BJ (cell line): Measurements from ENCODE around the gene RIPOR1. TPM values are rescaled to one million over a fixed set of nuclear protein-coding genes. Genes with fewer than 3 reads are reported as not detected.
"Not testable (repeated sequence)": the region's sequence is repeated elsewhere in the genome, so short reads cannot be mapped to it uniquely, and the experiment has no call there.

Experiments
- CTCF ChIA-PET: fragments of 350-600 bp; formaldehyde crosslinking; extraction: SDS; loops from one replicate; lab custom pipeline; 2021; ENCODE audit warnings: antibody characterized with exemption, inconsistent platforms; lab: Yijun Ruan, JAX
- POLR2A ChIA-PET: fragments of 300-600 bp; sonication (Branson Sonifier 250); formaldehyde crosslinking; extraction: SDS; loops from one replicate; lab custom pipeline; 2021; ENCODE audit warnings: antibody characterized with exemption; lab: Charles Lee
- DNase-seq: peaks from one replicate; pipeline ENCODE4 v3.0.0-alpha.2; 2011; ENCODE audit warnings: low read depth
- H3K27me3 ChIP-seq: 2 replicates; pipeline ENCODE4 v1.6.0; 2011; ENCODE audit warnings: low read length; ENCODE audit not compliant: control insufficient read depth, insufficient read depth
- H3K36me3 ChIP-seq: 2 replicates; pipeline ENCODE4 v1.5.1; 2011; ENCODE audit warnings: low read length; ENCODE audit not compliant: control insufficient read depth, insufficient read depth
- H3K4me3 ChIP-seq: 2 replicates; pipeline ENCODE4 v1.5.1; 2011; ENCODE audit warnings: low read depth, mild to moderate bottlenecking, control low read depth, low read length
- polyA plus RNA-seq: library from polyadenylated mRNA; depleted of rRNA; stranded (reverse); fragments of >200 nt; gene quantifications from 2 replicates; pipeline ENCODE4 v1.2.3, GENCODE V29; 2011
- TF ChIP-seq, protein P1 (sequence below): IDR thresholded peaks from 2 replicates; pipeline ENCODE4 v1.5.1; 2011; ENCODE audit warnings: low read depth, mild to moderate bottlenecking, control low read depth, inconsistent platforms, low read length, moderate library complexity; ENCODE audit not compliant: insufficient read depth

The RIPOR1 gene
- polyA plus RNA-seq, 1 experiment, result 12.7 TPM

DNA sequence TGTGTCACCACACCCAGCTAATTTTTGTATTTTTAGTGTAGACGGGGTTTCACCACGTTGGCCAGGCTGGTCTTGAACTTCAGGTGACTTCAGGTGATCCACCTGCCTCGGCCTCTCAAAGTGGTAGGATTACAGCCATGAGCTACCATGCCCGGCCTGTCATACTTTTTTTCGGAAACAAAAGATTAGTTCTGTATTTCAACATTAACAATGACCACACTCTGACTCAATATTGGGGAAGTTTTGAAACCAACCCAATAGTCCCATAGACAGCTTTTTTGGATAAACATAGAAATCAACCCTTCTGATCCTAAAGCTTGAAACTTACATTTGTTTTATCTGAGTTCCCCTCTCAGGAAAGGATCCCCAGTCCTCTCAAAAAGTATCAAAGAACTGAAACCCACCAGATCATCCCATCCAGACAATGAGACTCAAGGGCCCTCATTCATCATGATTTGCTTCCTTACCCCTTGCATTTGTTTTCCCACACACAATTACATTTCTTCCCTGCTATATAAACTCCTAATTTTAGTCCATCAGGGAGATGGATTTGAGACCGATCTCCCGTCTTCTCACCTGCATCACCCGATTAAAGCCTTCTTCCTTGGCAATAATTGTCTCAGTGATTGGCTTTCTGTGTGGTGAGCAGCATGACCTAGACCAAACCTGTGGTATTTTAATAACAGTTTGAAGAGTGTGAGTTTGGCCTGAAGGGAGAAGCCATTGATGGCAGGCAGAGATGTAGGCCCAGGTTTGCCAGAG lies 38.1 kb upstream of the RIPOR1 start:
- ChIA-PET POLR2A (no interaction called here), CTCF (interaction anchor here (0.6 to 4.1 kb wide), 7 partner anchors 8 to 305 kb away, joined by 3 to 27 read pairs (median 5); partner anchors contain the start of genes ATP6V0D1 and CARMIL2)
- Histone ChIP-seq H3K4me3 (no peak overlapping the region), H3K36me3 (no peaks in the 10 kb centered on the region), H3K27me3 (no peaks in the 10 kb centered on the region)
- DNase-seq, result no peak
- TF ChIP-seq, protein P1, sequence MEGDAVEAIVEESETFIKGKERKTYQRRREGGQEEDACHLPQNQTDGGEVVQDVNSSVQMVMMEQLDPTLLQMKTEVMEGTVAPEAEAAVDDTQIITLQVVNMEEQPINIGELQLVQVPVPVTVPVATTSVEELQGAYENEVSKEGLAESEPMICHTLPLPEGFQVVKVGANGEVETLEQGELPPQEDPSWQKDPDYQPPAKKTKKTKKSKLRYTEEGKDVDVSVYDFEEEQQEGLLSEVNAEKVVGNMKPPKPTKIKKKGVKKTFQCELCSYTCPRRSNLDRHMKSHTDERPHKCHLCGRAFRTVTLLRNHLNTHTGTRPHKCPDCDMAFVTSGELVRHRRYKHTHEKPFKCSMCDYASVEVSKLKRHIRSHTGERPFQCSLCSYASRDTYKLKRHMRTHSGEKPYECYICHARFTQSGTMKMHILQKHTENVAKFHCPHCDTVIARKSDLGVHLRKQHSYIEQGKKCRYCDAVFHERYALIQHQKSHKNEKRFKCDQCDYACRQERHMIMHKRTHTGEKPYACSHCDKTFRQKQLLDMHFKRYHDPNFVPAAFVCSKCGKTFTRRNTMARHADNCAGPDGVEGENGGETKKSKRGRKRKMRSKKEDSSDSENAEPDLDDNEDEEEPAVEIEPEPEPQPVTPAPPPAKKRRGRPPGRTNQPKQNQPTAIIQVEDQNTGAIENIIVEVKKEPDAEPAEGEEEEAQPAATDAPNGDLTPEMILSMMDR, result no peak

DNA sequence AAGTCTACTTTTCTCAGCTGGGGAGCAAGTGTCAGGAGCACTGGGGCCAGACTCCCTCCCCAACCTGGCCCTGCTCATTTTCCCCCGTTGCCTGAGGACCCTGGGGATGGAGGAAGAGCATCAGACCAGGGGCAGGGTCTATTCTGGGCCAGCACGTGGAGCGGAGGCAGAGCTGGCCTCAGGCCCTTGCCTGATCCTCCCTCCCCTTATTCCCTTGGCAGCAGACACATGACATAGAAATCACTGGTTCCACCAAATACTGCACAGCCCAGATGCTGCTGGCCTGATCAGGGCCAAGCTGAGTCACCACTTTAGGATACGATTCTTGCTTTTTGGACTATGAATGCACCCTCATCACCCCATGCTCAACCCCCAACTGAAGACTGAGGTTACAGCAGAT lies 29.5 kb upstream of the RIPOR1 start:
- no peaks in the 10 kb centered on the region for H3K36me3 ChIP-seq
- no peak overlapping the region for H3K4me3 ChIP-seq
- POLR2A ChIA-PET, result no interaction called here
- no peaks in the 10 kb centered on the region for H3K27me3 ChIP-seq
- CTCF ChIA-PET, result interaction anchor here (0.5 to 6.1 kb wide), 3 partner anchors 15 to 395 kb away, joined by 3 to 34 read pairs (median 7); no protein-coding TSS in a partner anchor
- TF ChIP-seq, protein P1, result no peak
- DNase-seq, result no peak

DNA sequence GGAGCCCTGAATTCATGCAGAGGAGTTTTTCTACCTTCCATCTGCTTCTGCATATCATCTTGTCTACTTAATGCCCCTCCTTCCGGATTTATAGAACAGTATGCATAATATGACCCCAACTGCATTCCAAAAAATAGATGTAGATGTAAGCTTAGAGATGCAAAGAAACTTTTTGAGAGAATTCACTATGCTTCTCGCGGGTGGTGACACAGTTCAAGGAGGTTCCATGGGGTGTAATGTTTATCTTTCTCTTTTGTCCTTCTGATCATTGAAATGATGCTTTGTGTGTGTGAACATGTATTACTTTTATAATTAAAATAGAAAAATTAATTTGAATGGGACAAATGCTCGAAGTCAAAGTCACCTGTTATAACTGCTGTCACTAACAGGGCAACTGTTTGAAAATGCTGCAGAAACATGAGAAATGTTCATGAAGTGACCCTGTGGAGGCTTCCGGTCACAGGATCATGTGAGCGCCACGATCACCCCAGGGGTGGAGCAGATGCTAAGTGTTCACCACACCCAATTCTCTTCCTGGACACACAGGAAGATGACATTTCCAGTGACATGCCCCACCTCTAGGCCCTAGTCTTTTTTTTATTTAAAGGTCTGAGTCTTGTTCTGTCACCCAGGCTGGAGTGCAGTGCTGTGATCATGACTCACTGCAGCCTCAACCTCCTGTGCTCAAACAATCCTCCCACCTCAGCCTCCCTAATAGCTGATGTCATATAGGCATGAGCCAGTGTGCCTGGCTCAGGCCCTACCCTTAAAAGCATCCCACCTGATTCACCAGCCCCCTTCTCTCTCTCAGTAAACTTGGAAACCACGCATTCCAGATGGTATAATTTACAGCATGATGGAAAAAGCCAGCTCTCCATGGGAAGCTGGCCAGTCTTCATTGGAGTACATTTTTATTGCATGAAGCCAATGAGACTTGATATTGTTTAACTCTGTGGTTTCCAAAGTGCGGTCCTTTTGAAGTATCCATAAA lies 24.3 kb upstream of the RIPOR1 start:
- ChIA-PET POLR2A (no interaction called here), CTCF (interaction anchor here (0.7 to 4.1 kb wide), 4 partner anchors 9 to 122 kb away, joined by 3 to 20 read pairs (median 8); partner anchors contain the start of gene ATP6V0D1)
- no peak for DNase-seq
- TF ChIP-seq, protein P1, result no peak
- H3K27me3 ChIP-seq, result no peaks in the 10 kb centered on the region
- H3K36me3 ChIP-seq, result no peaks in the 10 kb centered on the region
- H3K4me3 ChIP-seq, result no peak overlapping the region

DNA sequence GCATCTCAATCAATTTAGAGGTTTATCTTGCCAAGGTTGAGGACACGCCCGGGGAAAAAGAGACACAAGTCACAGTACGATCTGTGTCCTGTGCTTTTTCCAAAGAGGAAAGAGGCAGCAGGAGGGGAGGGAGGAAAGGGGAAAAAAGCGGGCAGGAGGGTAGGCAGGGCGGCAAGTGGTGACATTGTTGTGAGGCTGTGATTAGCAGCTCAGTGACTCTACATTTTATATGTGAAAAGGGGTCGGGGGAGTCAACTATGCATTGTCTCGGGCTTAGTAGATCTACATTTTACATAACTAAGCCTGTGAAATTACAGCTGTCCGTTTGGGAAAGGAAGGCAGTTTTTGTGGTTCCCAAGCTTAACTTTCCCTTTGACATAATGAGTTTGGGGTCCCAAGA lies 22.2 kb upstream of the RIPOR1 start:
- H3K27me3 ChIP-seq, result no peaks in the 10 kb centered on the region
- H3K36me3 ChIP-seq, result no peaks in the 10 kb centered on the region
- DNase-seq, result no peak
- CTCF ChIA-PET, result interaction anchor here (0.6 to 4.1 kb wide), 4 partner anchors 12 to 129 kb away, joined by 3 to 20 read pairs (median 4); no protein-coding TSS in a partner anchor
- no peak overlapping the region for H3K4me3 ChIP-seq
- TF ChIP-seq, protein P1, result no peak
- POLR2A ChIA-PET, result no interaction called here

DNA sequence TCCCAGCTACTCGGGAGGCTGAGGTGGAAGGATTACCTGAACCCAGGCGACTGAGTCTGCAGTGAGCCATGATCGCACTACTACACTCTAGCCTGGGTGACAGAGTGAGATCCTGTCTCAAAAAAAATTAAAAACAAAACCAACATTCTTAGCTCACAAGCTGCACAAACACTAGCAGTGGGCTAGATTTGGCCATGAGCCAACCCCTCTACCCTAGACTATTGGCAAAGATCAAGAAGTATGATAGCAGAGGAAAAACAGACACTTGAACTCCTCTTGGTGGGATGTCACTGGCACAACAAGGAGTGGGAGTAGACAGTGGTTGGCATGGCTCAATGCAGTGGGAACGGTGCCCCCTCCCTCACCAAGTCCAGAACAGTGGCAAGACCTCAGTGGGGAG lies 19.6 kb upstream of the RIPOR1 start:
- CTCF ChIA-PET, result interaction anchor here (1.0 to 3.9 kb wide), 4 partner anchors 12 to 81 kb away, joined by 3 to 20 read pairs (median 4); no protein-coding TSS in a partner anchor
- Histone ChIP-seq H3K36me3 (no peaks in the 10 kb centered on the region), H3K27me3 (no peaks in the 10 kb centered on the region), H3K4me3 (no peak overlapping the region)
- POLR2A ChIA-PET, result no interaction called here
- TF ChIP-seq, protein P1, result no peak
- no peak for DNase-seq

DNA sequence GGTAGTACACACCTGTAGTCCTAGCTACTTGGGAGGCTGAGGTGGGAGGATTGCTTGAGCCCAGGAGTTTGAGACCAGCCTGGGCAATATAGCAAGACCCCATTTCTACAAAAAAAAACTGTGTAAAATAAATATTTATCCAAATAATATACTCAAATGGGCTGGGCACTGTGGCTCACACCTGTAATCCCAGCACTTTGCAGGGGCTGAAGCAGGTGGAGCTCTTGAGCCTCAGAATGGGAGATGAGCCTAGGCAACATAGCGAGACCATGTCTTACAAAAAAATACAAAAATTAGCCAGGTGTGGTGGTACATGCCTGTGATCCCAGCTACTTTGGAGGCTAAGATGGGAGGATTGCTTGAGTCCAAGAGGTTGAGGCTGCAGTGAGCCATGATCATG lies 14.7 kb upstream of the RIPOR1 start:
- not testable (repeated sequence) for H3K36me3 ChIP-seq, DNase-seq, H3K27me3 ChIP-seq, H3K4me3 ChIP-seq
- CTCF ChIA-PET, result interaction anchor here (0.6 to 5.7 kb wide), 17 partner anchors 8 to 329 kb away, joined by 3 to 80 read pairs (median 8); partner anchors contain the start of genes ATP6V0D1, C16orf86, CTCF and ENKD1
- POLR2A ChIA-PET, result interaction anchor here (0.6 kb wide), 1 partner anchor 189 kb away, joined by 3 read pairs; no protein-coding TSS in a partner anchor
